ENCODE data around the gene FAM47E. TPM values are rescaled to one million over a fixed set of nuclear protein-coding genes. Genes with fewer than 3 reads are reported as not detected.

Gene FAM47E
- polyA plus RNA-seq, 1 donor from 2014 or later, result 3.7 TPM

- no peaks in the 10 kb centered on the region for H3K9me2 ChIP-seq (ENCODE audit: insufficient read depth, low read length)
- no peak overlapping the region for H3K4me2 ChIP-seq (ENCODE audit: low read length)
- H3K4me3 ChIP-seq (ENCODE audit: low read length), result no peak overlapping the region
- no peaks in the 10 kb centered on the region for H3K36me3 ChIP-seq (ENCODE audit: insufficient read depth, low read length)
- H3K9me3 ChIP-seq (ENCODE audit: low read length), result no peaks in the 10 kb centered on the region
- no peaks in the 10 kb centered on the region for H4K20me1 ChIP-seq (ENCODE audit: insufficient read depth)
- H3K79me2 ChIP-seq (replicated peaks; ENCODE audit: insufficient read depth, low read length), result no peaks in the 10 kb centered on the region
- no peak overlapping the region for H3K27ac ChIP-seq (ENCODE audit: low read length)
- no peak overlapping the region for H3K9ac ChIP-seq (ENCODE audit: low read length)
- no peaks in the 10 kb centered on the region for H3K27me3 ChIP-seq (ENCODE audit: insufficient read depth, low read depth, low read length)
- no peak for TF ChIP-seq EP300 (conservative IDR thresholded peaks at IDR 0.05; ENCODE audit: poor library complexity, severe bottlenecking)
- TF ChIP-seq, protein P1, sequence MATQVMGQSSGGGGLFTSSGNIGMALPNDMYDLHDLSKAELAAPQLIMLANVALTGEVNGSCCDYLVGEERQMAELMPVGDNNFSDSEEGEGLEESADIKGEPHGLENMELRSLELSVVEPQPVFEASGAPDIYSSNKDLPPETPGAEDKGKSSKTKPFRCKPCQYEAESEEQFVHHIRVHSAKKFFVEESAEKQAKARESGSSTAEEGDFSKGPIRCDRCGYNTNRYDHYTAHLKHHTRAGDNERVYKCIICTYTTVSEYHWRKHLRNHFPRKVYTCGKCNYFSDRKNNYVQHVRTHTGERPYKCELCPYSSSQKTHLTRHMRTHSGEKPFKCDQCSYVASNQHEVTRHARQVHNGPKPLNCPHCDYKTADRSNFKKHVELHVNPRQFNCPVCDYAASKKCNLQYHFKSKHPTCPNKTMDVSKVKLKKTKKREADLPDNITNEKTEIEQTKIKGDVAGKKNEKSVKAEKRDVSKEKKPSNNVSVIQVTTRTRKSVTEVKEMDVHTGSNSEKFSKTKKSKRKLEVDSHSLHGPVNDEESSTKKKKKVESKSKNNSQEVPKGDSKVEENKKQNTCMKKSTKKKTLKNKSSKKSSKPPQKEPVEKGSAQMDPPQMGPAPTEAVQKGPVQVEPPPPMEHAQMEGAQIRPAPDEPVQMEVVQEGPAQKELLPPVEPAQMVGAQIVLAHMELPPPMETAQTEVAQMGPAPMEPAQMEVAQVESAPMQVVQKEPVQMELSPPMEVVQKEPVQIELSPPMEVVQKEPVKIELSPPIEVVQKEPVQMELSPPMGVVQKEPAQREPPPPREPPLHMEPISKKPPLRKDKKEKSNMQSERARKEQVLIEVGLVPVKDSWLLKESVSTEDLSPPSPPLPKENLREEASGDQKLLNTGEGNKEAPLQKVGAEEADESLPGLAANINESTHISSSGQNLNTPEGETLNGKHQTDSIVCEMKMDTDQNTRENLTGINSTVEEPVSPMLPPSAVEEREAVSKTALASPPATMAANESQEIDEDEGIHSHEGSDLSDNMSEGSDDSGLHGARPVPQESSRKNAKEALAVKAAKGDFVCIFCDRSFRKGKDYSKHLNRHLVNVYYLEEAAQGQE (IDR thresholded peaks at IDR 0.05; ENCODE audit: borderline replicate concordance), result no peak
- TF ChIP-seq SMC3 (conservative IDR thresholded peaks at IDR 0.05; ENCODE audit: poor library complexity), result no peak
- TF ChIP-seq POLR2AphosphoS5 (IDR thresholded peaks at IDR 0.05), result no peak
- TF ChIP-seq MXI1 (conservative IDR thresholded peaks at IDR 0.05; ENCODE audit: poor library complexity, severe bottlenecking), result no peak
- no peak for TF ChIP-seq TAF1 (IDR thresholded peaks at IDR 0.05; ENCODE audit: low read depth)
- no peak for TF ChIP-seq EZH2 (IDR thresholded peaks at IDR 0.05; ENCODE audit: borderline replicate concordance, insufficient read depth, low read length, poor library complexity, severe bottlenecking)
- no peak for TF ChIP-seq CTCF (IDR thresholded peaks at IDR 0.05; ENCODE audit: poor library complexity, severe bottlenecking)
- TF ChIP-seq RAD21 (conservative IDR thresholded peaks at IDR 0.05), result no peak
- no peak overlapping the region for H2AFZ ChIP-seq (ENCODE audit: low read depth, low read length)
- no peaks in the 10 kb centered on the region for H3F3A ChIP-seq (ENCODE audit: insufficient read depth, low read length, poor library complexity, severe bottlenecking)
Measured at GRCh38 chr4:76267811-76268210, 16.3 kb downstream of the FAM47E start.

- Histone ChIP-seq H2AFZ (ENCODE audit: low read depth, low read length) (no peak overlapping the region), H3K27ac (ENCODE audit: low read length) (no peak overlapping the region), H3K27me3 (ENCODE audit: insufficient read depth, low read depth, low read length) (no peaks in the 10 kb centered on the region), H3K4me3 (ENCODE audit: low read length) (no peak overlapping the region), H3K9me3 (ENCODE audit: low read length) (no peaks in the 10 kb centered on the region), H3K79me2 (replicated peaks; ENCODE audit: insufficient read depth, low read length) (no peaks in the 10 kb centered on the region), H3K9me2 (ENCODE audit: insufficient read depth, low read length) (no peaks in the 10 kb centered on the region), H3K36me3 (ENCODE audit: insufficient read depth, low read length) (no peaks in the 10 kb centered on the region), H3K9ac (ENCODE audit: low read length) (no peak overlapping the region), H4K20me1 (ENCODE audit: insufficient read depth) (no peaks in the 10 kb centered on the region), H3F3A (ENCODE audit: insufficient read depth, low read length, poor library complexity, severe bottlenecking) (no peaks in the 10 kb centered on the region), H3K4me2 (ENCODE audit: low read length) (no peak overlapping the region)
- TF ChIP-seq MXI1 (conservative IDR thresholded peaks at IDR 0.05; ENCODE audit: poor library complexity, severe bottlenecking), result no peak
- no peak for TF ChIP-seq EZH2 (IDR thresholded peaks at IDR 0.05; ENCODE audit: borderline replicate concordance, insufficient read depth, low read length, poor library complexity, severe bottlenecking)
- no peak for TF ChIP-seq CTCF (IDR thresholded peaks at IDR 0.05; ENCODE audit: poor library complexity, severe bottlenecking)
- no peak for TF ChIP-seq TAF1 (IDR thresholded peaks at IDR 0.05; ENCODE audit: low read depth)
- no peak for TF ChIP-seq SMC3 (conservative IDR thresholded peaks at IDR 0.05; ENCODE audit: poor library complexity)
- TF ChIP-seq, protein P1 (IDR thresholded peaks at IDR 0.05; ENCODE audit: borderline replicate concordance), result no peak
- no peak for TF ChIP-seq RAD21 (conservative IDR thresholded peaks at IDR 0.05)
- TF ChIP-seq EP300 (conservative IDR thresholded peaks at IDR 0.05; ENCODE audit: poor library complexity, severe bottlenecking), result no peak
- no peak for TF ChIP-seq POLR2AphosphoS5 (IDR thresholded peaks at IDR 0.05)
Measured at GRCh38 chr4:76270244-76271175, 19.0 kb downstream of the FAM47E start.

All from neural cell (in vitro differentiated cells).